H9 (cell line): ENCODE results near the gene NT5C3B. TPM values are rescaled to one million over a fixed set of nuclear protein-coding genes. Genes with fewer than 3 reads are reported as not detected.
"Not testable (repeated sequence)": the region's sequence is repeated elsewhere in the genome, so short reads cannot be mapped to it uniquely, and the experiment has no call there.

ENCODE experiments used
- DNase-seq: peaks from one replicate; pipeline ENCODE4 v3.0.0-alpha.2; 2017
- H2AFZ ChIP-seq: one replicate; pipeline ENCODE4 v1.6.1; 2013; ENCODE audit warnings: mild to moderate bottlenecking, low read length, control low read depth, moderate library complexity
- H2AK5ac ChIP-seq: 2 replicates; pipeline ENCODE4 v1.6.1; 2013; ENCODE audit warnings: low read length, control low read depth, mixed read lengths; ENCODE audit not compliant: insufficient read length
- H2BK120ac ChIP-seq: one replicate; pipeline ENCODE4 v1.6.1; 2013; ENCODE audit warnings: low read depth, mild to moderate bottlenecking, low read length, control low read depth, inconsistent platforms; ENCODE audit not compliant: poor library complexity, severe bottlenecking
- H2BK12ac ChIP-seq: 2 replicates; pipeline ENCODE4 v1.6.1; 2013; ENCODE audit warnings: low read length, control low read depth, mixed read lengths, low read depth; ENCODE audit not compliant: insufficient read length
- H2BK15ac ChIP-seq: 2 replicates; pipeline ENCODE4 v1.6.1; 2013; ENCODE audit warnings: low read depth, low read length, control low read depth
- H2BK20ac ChIP-seq: one replicate; pipeline ENCODE4 v1.6.1; 2013; ENCODE audit warnings: low read depth, mild to moderate bottlenecking, low read length, control low read depth, inconsistent platforms; ENCODE audit not compliant: poor library complexity, severe bottlenecking
- H2BK5ac ChIP-seq: 2 replicates; pipeline ENCODE4 v1.6.1; 2013; ENCODE audit warnings: low read length, control low read depth, mixed read lengths; ENCODE audit not compliant: insufficient read length
- H3K14ac ChIP-seq: 2 replicates; pipeline ENCODE4 v1.6.1; 2013; ENCODE audit warnings: low read length, control low read depth; ENCODE audit not compliant: insufficient read depth
- H3K18ac ChIP-seq: 2 replicates; pipeline ENCODE4 v1.6.1; 2013; ENCODE audit warnings: low read depth, mild to moderate bottlenecking, mixed read lengths, low read length, control low read depth; ENCODE audit not compliant: insufficient read length
- H3K23ac ChIP-seq: 2 replicates; pipeline ENCODE4 v1.6.1; 2013; ENCODE audit warnings: low read length, control low read depth, mixed read lengths, low read depth; ENCODE audit not compliant: insufficient read length
- H3K23me2 ChIP-seq: 2 replicates; pipeline ENCODE4 v1.6.1; 2013; ENCODE audit warnings: low read depth, mild to moderate bottlenecking, mixed read lengths, low read length, control low read depth; ENCODE audit not compliant: insufficient read length, poor library complexity, severe bottlenecking
- H3K27ac ChIP-seq: 2 replicates; pipeline ENCODE4 v1.5.1; 2013; ENCODE audit warnings: low read length, control low read depth, mixed read lengths, low read depth; ENCODE audit not compliant: insufficient read length
- H3K27me3 ChIP-seq: 2 replicates; pipeline ENCODE4 v1.6.1; 2013; ENCODE audit warnings: low read length, control low read depth, inconsistent platforms; ENCODE audit not compliant: insufficient read depth
- H3K4ac ChIP-seq: 2 replicates; pipeline ENCODE4 v1.6.1; 2013; ENCODE audit warnings: low read depth, mild to moderate bottlenecking, control low read depth, inconsistent platforms, low read length, moderate library complexity
- H3K4me1 ChIP-seq: 2 replicates; pipeline ENCODE4 v1.6.1; 2013; ENCODE audit warnings: low read length, control low read depth, inconsistent platforms; ENCODE audit not compliant: insufficient read depth
- H3K4me2 ChIP-seq: 2 replicates; pipeline ENCODE4 v1.6.1; 2013; ENCODE audit warnings: low read length, control low read depth, mixed read lengths; ENCODE audit not compliant: insufficient read length, insufficient read depth
- H3K56ac ChIP-seq: 2 replicates; pipeline ENCODE4 v1.6.1; 2013; ENCODE audit warnings: low read depth, mild to moderate bottlenecking, mixed read lengths, low read length, control low read depth; ENCODE audit not compliant: insufficient read length
- H3K79me1 ChIP-seq: 2 replicates; pipeline ENCODE4 v1.6.1; 2013; ENCODE audit warnings: low read depth, mild to moderate bottlenecking, moderate library complexity, low read length, control low read depth, inconsistent platforms; ENCODE audit not compliant: insufficient read depth, poor library complexity, severe bottlenecking
- H3K79me2 ChIP-seq: 2 replicates; pipeline ENCODE4 v1.6.1; 2013; ENCODE audit warnings: low read length, control low read depth, inconsistent platforms; ENCODE audit not compliant: insufficient read depth
- H3K9ac ChIP-seq: 2 replicates; pipeline ENCODE4 v1.6.1; 2013; ENCODE audit warnings: low read length, control low read depth, mixed read lengths; ENCODE audit not compliant: insufficient read length; ENCODE audit errors: extremely low read depth
- H3K9me3 ChIP-seq: one replicate; pipeline ENCODE4 v1.6.1; 2013; ENCODE audit warnings: low read depth, low read length, inconsistent platforms; ENCODE audit not compliant: control insufficient read depth
- H3T11ph ChIP-seq: one replicate; pipeline ENCODE4 v1.6.1; 2013; ENCODE audit warnings: mild to moderate bottlenecking, low read length, control low read depth, inconsistent platforms
- H4K20me1 ChIP-seq: one replicate; pipeline ENCODE4 v1.6.1; 2013; ENCODE audit not compliant: control insufficient read depth, insufficient read length, insufficient read depth
- H4K5ac ChIP-seq: 2 replicates; pipeline ENCODE4 v1.6.1; 2013; ENCODE audit warnings: low read depth, mild to moderate bottlenecking, mixed read lengths, low read length, control low read depth; ENCODE audit not compliant: insufficient read length
- H4K8ac ChIP-seq: replicated peaks from 2 replicates; pipeline ENCODE4 v1.6.1; 2013; ENCODE audit warnings: low read length, control low read depth, mixed read lengths, low read depth; ENCODE audit not compliant: insufficient read length
- H4K91ac ChIP-seq: 2 replicates; pipeline ENCODE4 v1.6.1; 2013; ENCODE audit warnings: low read depth, mild to moderate bottlenecking, moderate library complexity, mixed read lengths, low read length, control low read depth; ENCODE audit not compliant: insufficient read length
- H3K27ac Mint-ChIP-seq, 3 experiments: 2 replicates in 2 of 3; 3 replicates in 1 of 3; pipeline ENCODE4 v1.8.0; 2020 to 2021; ENCODE audit warnings: mixed read lengths in 3 of 3, mild to moderate bottlenecking in 1 of 3, moderate library complexity in 1 of 3
- H3K27me3 Mint-ChIP-seq: 2 replicates; pipeline ENCODE4 v1.8.0; 2021; ENCODE audit warnings: low read depth, mild to moderate bottlenecking, moderate library complexity, mixed read lengths
- H3K36me3 Mint-ChIP-seq, 3 experiments: 2 replicates in 2 of 3; 3 replicates in 1 of 3; pipeline ENCODE4 v1.8.0; 2020 to 2021; ENCODE audit warnings: low read depth in 3 of 3, mixed read lengths in 3 of 3; ENCODE audit not compliant: insufficient read depth in 1 of 3
- H3K4me1 Mint-ChIP-seq, 2 experiments: 2 replicates each; pipeline ENCODE4 v1.8.0; 2020; ENCODE audit warnings: mixed read lengths in 2 of 2
- H3K4me3 Mint-ChIP-seq, 2 experiments: 2 replicates in 1 of 2; 3 replicates in 1 of 2; pipeline ENCODE4 v1.8.0; 2020 to 2021; ENCODE audit warnings: mild to moderate bottlenecking in 2 of 2, mixed read lengths in 2 of 2, moderate library complexity in 1 of 2
- H3K9me3 Mint-ChIP-seq, 2 experiments: 2 replicates in 1 of 2; 3 replicates in 1 of 2; pipeline ENCODE4 v1.8.0; 2020; ENCODE audit warnings: mild to moderate bottlenecking in 2 of 2, mixed read lengths in 2 of 2, moderate library complexity in 1 of 2
- CTCF ChIP-seq: fragments of 200-600 bp; sonication (generic); conservative IDR thresholded peaks from 3 replicates; pipeline ENCODE4 v1.8.0; 2021; ENCODE audit warnings: antibody characterized with exemption, mild to moderate bottlenecking
- WGBS: extraction: QIAGEN DNeasy Blood & Tissue Kit; methylation state at CpG from one replicate; pipeline ENCODE4 v1.1.7; 2013; ENCODE audit warnings: missing lambda C conversion rate, low lambda C conversion rate, mixed read lengths; ENCODE audit not compliant: insufficient read length; ENCODE audit errors: extremely low coverage; 5-methylcytosine and 5-hydroxymethylcytosine counted together
- total RNA-seq: library from RNA; stranded (reverse); gene quantifications from 2 replicates; pipeline ENCODE4 v1.2.1, GENCODE V29; 2021

Gene NT5C3B
- total RNA-seq, 1 experiment from 2014 or later, result 76.1 TPM

DNA sequence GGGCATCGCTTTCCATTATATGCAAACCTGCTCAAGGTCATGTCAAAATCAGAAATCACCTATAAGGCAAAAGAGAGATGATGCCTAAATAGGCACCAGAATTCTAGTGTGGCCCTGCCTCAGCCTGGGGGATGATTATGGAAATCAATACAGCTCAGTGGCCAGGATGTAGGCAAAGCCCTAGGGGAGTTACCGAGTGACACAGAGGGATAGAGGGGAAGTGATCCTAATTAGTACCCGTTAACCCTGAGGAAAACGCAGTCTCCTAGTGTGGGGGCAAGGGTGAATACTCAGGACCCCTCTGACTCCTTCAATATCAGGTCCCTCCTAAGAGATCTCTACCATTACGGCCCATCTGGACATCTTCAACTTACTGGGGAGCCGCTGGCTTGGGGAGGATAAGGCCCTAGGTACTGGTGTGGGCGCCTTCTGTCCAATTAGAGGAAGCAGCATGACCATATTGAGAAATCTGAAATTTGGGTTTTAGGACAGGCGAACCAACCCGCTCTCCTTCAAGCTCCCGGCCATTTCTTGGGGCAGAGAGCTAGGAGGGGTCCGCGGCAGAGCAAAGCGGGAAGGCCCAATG lies 725 bp downstream of the NT5C3B start:
- Histone ChIP-seq H4K8ac (no peak overlapping the region), H3K9ac (peak overlapping the region; percentile 46), H3K4me2 (peak overlapping the region; percentile 65), H2AFZ (no peak overlapping the region), H4K91ac (no peak overlapping the region), H2BK5ac (no peak overlapping the region), H2BK120ac (no peak overlapping the region), H3K4me1 (no peaks in the 10 kb centered on the region), H3K79me2 (no peaks in the 10 kb centered on the region), H3K4ac (no peak overlapping the region), H3K9me3 (no peaks in the 10 kb centered on the region), H3K23me2 (peaks cover 5% of the 10 kb centered on the region), H2AK5ac (no peak overlapping the region), H3K18ac (no peak overlapping the region), H3K23ac (no peak overlapping the region), H3K27ac (no peak overlapping the region), H4K5ac (no peak overlapping the region), H3K27me3 (no peaks in the 10 kb centered on the region), H3K56ac (no peak overlapping the region), H2BK15ac (no peak overlapping the region), H2BK12ac (no peak overlapping the region), H2BK20ac (no peak overlapping the region), H3K14ac (no peak overlapping the region; the same call in 1 of the 2 replicates), H3K79me1 (no peaks in the 10 kb centered on the region), H4K20me1 (peaks cover 2% of the 10 kb centered on the region), H3T11ph (no peak overlapping the region)
- H3K27ac Mint-ChIP-seq, result no peak overlapping the region
- peaks cover 10 to 12% of the 10 kb centered on the region in 2 experiments for H3K4me1 Mint-ChIP-seq
- peak overlapping the region; percentile 83 to 89 for H3K4me3 Mint-ChIP-seq
- peaks cover 16% of the 10 kb centered on the region for H3K27me3 Mint-ChIP-seq
- peaks cover 12 to 33% (median 30%) of the 10 kb centered on the region in 3 experiments; a peak in 6 of 7 replicates for H3K36me3 Mint-ChIP-seq
- WGBS, result no CpG with 5 or more reads among the region's 13 CpGs
- no peaks in the 10 kb centered on the region for H3K9me3 Mint-ChIP-seq
- no peak for DNase-seq
- no peak for TF ChIP-seq CTCF

GRCh38 chr17:41829961-41830360 lies 6.1 kb downstream of the NT5C3B start:
- not testable (repeated sequence) for H3K9me3 Mint-ChIP-seq, H3K9ac ChIP-seq, H2BK5ac ChIP-seq, H3K9me3 ChIP-seq, H3K14ac ChIP-seq, H4K20me1 ChIP-seq, H3K27me3 ChIP-seq, H3K79me2 ChIP-seq, H3T11ph ChIP-seq, H3K79me1 ChIP-seq, H3K23ac ChIP-seq, H3K4me3 Mint-ChIP-seq, H3K27ac ChIP-seq, DNase-seq, H3K4ac ChIP-seq, H2AFZ ChIP-seq, H3K27me3 Mint-ChIP-seq, H4K91ac ChIP-seq, H2BK20ac ChIP-seq, H2BK15ac ChIP-seq, H2AK5ac ChIP-seq, H3K18ac ChIP-seq, H4K8ac ChIP-seq, H2BK12ac ChIP-seq, H3K4me1 ChIP-seq, H3K23me2 ChIP-seq, H3K4me1 Mint-ChIP-seq, H3K56ac ChIP-seq, H3K27ac Mint-ChIP-seq, H3K4me2 ChIP-seq, H2BK120ac ChIP-seq, H4K5ac ChIP-seq
- no CpG with 5 or more reads among the region's 10 CpGs for WGBS
- H3K36me3 Mint-ChIP-seq, result peaks cover 34 to 71% (median 68%) of the 10 kb centered on the region in 3 experiments; a peak in 6 of 7 replicates
